HG03097 (cell line): ENCODE results near the gene WASF1.
"Not testable (repeated sequence)": the region's sequence is repeated elsewhere in the genome, so short reads cannot be mapped to it uniquely, and the experiment has no call there.

Experiments
- ATAC-seq: cut with Tn5 transposase; IDR thresholded peaks from one replicate; pipeline ENCODE4 v1.9.1; 2021; ENCODE audit not compliant: unreplicated experiment, low FRiP score

Gene WASF1

GRCh38 chr6:110178626-110179405 lies 654 bp downstream of the WASF1 start:
- ATAC-seq: peak; percentile 26

GRCh38 chr6:110173506-110174132 lies 5.9 kb downstream of the WASF1 start:
- ATAC-seq: no peak

DNA sequence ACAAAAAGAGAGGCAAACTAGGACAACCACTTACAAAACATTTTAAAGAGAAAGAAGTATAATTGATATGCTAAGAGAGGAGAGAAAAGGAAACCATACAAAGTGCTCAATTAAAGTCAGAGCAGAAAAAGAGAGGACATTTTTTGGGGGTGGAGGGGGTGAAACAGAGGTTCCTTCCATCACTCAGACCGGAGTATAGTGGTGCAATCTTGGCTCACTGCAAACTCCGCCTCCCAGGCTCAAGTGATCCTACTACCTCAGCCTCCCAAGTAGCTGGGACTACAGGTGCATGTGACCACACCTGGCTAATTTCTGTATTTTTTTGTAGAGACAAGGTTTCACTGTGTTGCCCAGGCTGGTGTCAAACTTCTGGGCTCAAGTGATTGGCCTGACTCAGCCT lies 9.4 kb downstream of the WASF1 start:
- no peak for ATAC-seq

DNA sequence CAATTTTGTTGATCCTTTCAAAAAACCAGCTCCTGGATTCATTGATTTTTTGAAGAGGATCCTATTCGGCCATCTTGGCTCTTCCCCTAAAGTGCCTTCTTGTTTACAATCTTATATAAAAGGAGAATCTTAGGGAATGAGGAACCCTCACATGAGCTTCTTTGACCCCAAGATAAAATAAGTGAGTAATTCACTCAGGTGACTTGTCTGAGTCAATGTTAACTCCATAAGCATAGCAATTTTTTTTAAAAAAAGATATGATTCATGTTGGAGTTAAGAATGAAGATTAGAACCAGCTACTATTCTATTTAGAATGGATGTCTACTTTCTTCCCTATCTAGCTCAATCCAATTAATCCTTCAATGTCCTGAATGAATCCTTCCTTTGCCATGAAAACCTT lies 21.0 kb downstream of the WASF1 start:
- no peak for ATAC-seq

DNA sequence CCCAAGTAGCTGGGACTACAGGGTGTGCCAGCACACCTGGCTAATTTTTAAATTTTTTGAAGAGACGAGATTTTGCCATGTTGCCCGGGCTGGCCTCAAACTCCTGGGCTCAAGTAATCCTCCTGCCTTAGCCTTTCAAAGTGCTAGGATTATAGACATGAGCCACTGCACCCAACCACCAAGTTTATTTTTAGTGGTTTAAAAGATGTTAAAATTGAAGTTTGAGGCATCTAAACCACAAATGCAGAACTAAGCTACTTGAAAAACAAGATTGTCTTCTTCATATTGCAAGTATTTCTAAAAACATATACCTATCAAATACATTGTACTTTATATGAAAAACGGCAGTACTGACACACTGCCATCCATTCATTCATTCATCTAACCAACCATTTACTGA lies 31.6 kb downstream of the WASF1 start:
- ATAC-seq: no peak

- no peak for ATAC-seq
Measured at GRCh38 chr6:110140650-110141049, 38.8 kb downstream of the WASF1 start.

DNA sequence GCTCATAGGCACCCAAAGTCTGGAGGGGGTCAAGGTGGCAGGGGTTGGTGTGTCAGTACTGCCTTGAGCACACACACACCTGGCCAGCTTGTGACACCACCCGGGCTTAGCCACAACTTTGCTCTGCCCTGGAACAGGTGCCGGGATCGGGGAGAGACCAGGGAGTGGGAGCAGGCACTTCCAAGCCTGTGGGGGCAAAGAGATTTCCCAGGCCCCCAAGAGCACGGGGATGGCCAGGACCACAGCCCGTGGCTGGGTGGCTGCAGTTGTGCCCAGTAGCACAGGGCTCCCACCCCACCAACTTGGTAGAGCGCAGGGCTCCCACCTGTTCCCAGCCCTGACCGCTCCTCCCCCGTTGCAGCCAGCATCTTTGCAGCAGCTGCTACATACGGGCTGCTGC lies 40.4 kb downstream of the WASF1 start:
- ATAC-seq: no peak

GRCh38 chr6:110137924-110138887 lies 41.3 kb downstream of the WASF1 start:
- no peak for ATAC-seq

DNA sequence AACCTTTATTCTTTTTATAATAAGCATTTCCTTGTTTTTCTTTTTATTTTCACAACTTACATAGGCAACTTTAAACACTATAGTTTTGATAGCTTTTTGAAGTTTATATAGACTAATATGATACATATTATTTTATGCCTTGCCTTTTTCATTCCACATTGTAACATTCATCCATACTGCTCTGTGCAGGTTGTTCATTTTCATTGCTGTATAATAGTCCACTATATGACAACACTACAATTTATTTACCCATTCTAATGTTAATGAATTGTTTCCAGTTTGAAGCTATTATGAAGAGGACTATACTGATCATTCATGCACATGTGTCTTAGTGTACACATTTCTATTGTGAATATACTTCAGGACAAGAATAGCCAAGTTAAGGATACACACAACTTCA lies 49.1 kb downstream of the WASF1 start:
- ATAC-seq: no peak

DNA sequence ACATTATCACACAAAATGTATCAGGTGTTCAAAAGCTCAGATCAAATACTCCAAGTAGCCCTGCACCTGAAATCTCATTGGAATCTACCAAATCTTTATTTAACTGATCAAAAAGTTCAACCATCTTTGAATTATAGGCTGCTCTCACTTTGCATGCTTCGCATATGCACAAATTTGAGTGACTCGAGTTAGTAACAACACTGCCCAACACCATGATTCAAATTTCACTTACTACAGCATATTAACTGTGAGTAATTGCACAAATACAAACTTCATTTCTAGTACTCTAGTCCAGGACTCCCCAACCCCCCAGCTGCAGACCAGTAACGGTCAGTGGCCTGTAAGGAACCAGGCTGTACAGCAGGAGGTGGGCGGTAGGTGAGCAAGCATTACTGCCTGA lies 51.1 kb downstream of the WASF1 start:
- no peak for ATAC-seq

DNA sequence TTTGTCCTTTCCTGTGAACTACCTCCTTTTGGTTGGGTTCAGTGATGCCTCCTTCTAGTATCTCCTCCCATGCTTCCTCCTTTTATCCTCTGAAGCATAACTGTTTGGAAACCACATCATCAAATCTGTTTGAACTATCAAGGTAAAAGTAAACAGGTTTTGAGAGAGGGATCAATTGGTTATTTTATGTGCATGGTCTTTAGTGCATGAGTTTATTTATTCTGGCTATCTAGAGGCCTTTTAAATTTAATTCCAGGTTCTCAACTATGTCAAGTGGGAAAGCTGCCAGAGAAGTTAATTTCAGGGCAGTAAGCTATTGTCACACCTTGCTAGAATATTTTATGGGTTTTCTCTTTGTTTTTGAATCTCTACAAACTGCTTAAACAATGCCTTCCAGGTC lies 54.1 kb downstream of the WASF1 start:
- no peak for ATAC-seq

DNA sequence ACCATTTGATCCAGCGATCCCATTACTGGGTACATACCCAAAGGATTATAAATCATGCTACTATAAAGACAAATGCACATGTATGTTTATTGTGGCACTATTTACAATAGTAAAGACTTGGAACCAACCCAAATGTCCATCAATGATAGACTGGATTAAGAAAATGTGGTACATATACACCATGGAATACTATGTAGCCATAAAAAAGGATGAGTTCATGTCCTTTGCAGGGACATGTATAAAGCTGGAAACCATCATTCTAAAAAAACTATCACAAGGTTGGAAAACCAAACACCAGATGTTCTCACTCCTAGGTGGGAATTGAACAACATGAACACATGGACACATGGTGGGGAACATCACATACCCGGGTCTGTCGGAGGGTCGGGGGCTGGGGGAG lies 57.8 kb downstream of the WASF1 start:
- not testable (repeated sequence) for ATAC-seq

- no peak for ATAC-seq
Measured at GRCh38 chr6:110116258-110116657, 63.2 kb downstream of the WASF1 start.

- no peak for ATAC-seq
Measured at GRCh38 chr6:110114004-110114403, 65.5 kb downstream of the WASF1 start.

GRCh38 chr6:110105296-110105695 lies 74.2 kb downstream of the WASF1 start:
- ATAC-seq: no peak

GRCh38 chr6:110103260-110103659 lies 76.2 kb downstream of the WASF1 start:
- no peak for ATAC-seq

DNA sequence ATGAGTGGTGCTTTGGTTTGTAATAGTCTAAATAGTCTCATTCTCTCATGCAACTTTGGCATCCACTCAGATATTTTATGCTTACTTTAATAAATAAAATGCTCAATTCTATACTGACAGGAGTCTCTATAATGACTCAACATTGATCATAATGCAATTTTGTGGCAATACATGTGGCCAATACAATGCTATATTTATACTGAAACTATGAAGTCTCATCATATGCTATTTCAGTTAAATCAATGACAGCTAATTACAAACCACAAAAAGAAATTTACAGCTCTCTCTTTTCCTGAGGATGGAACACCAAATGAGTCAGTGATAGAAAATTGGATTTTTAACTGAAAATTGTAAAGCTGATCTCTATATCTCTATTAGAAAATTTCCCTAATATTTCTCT lies 77.1 kb downstream of the WASF1 start:
- no peak for ATAC-seq

- ATAC-seq: no peak
Measured at GRCh38 chr6:110101885-110102284, 77.6 kb downstream of the WASF1 start.

- ATAC-seq: no peak
Measured at GRCh38 chr6:110098511-110099116, 80.9 kb downstream of the WASF1 start.

DNA sequence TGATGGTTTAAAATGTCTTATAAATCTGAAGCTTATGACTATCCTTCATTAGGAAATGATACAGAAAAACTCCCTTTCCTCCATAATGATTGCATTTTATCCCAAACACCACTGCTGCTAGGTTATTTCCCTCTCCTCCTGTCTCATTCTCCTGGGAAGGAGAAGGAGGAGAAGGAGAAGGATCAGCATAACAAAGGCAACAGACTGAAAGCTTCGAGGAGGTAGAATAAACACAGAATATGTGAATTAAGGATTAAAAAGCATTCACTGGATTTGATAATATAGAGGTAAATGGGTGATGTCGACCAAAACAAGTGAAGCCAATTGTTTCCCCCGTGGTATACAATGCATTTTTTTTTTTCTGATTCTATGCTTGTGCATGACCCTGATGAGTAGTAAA lies 82.0 kb downstream of the WASF1 start:
- no peak for ATAC-seq

GRCh38 chr6:110095935-110096334 lies 83.5 kb downstream of the WASF1 start:
- ATAC-seq: no peak
